ENCODE data around the gene TIE1. TPM values are rescaled to one million over a fixed set of nuclear protein-coding genes. Genes with fewer than 3 reads are reported as not detected.
"Not testable (repeated sequence)": the region's sequence is repeated elsewhere in the genome, so short reads cannot be mapped to it uniquely, and the experiment has no call there.

The TIE1 gene
- total RNA-seq, 3 donors from 2014 or later: 8.0 to 18.6 (median 8.1) TPM

GRCh38 chr1:43368646-43369020, 67.9 kb downstream of the TIE1 start:
- H3K4me3 ChIP-seq: peak overlapping the region; percentile 50
- TF ChIP-seq CTCF (IDR thresholded peaks at IDR 0.05): no peak
- H3K9me3 ChIP-seq: no peaks in the 10 kb centered on the region
- H3K36me3 ChIP-seq (ENCODE audit: low read depth): no peaks in the 10 kb centered on the region
- H3K4me1 ChIP-seq (ENCODE audit: low read depth): peaks cover 34% of the 10 kb centered on the region
- intact Hi-C loops (cut with DNase I, micrococcal nuclease): no loop called here
- ATAC-seq (no peak), DNase-seq (peak in 2 of 3 donors; percentile 33 to 39)

- H3K36me3 ChIP-seq (ENCODE audit: low read depth); DNase-seq; ATAC-seq; H3K4me3 ChIP-seq; intact Hi-C loops (cut with DNase I, micrococcal nuclease); H3K9me3 ChIP-seq: not testable (repeated sequence)
- peaks cover 28% of the 10 kb centered on the region for H3K4me1 ChIP-seq (ENCODE audit: low read depth)
These were observed 69.0 kb downstream of the TIE1 start for GRCh38 chr1:43369779-43370178.

- H3K4me3 ChIP-seq: no peak overlapping the region
- no peaks in the 10 kb centered on the region for H3K36me3 ChIP-seq (ENCODE audit: low read depth)
- intact Hi-C loops (cut with DNase I, micrococcal nuclease): no loop called here
- DNase-seq (no peak), ATAC-seq (no peak)
- TF ChIP-seq CTCF (IDR thresholded peaks at IDR 0.05): no peak
- H3K4me1 ChIP-seq (ENCODE audit: low read depth): peaks cover 25% of the 10 kb centered on the region
- H3K9me3 ChIP-seq: no peaks in the 10 kb centered on the region
These were observed 69.8 kb downstream of the TIE1 start for GRCh38 chr1:43370564-43370963.

GRCh38 chr1:43372172-43372571, 71.4 kb downstream of the TIE1 start:
- no peak for DNase-seq
- intact Hi-C loops (cut with DNase I, micrococcal nuclease): no loop called here
- no peak for TF ChIP-seq CTCF (IDR thresholded peaks at IDR 0.05)
- Histone ChIP-seq H3K4me1 (ENCODE audit: low read depth) (peaks cover 10% of the 10 kb centered on the region), H3K36me3 (ENCODE audit: low read depth) (no peaks in the 10 kb centered on the region), H3K4me3 (no peak overlapping the region), H3K9me3 (no peaks in the 10 kb centered on the region)
- no peak for ATAC-seq

Small RNAs within 50 kb of the gene (microRNA-seq; reads per million reads assigned to microRNA genes)
- 1.6 reads per million for gene MIR6734

Other genes with a start within 250 kb of the TIE1 start
- gene EBNA1BP2, start 128.7 kb upstream of the TIE1 start, total RNA-seq: 10 to 100 TPM; 32.3 to 38.9 (median 34.9) TPM
- under 1 TPM in 1 of 3 donors, not detected in 2; 0.34 TPM for gene CFAP57, start 128.7 kb upstream of the TIE1 start, total RNA-seq
- gene TMEM125, start 31.0 kb upstream of the TIE1 start, total RNA-seq: 10 to 100 TPM; 31.9 to 71.6 (median 40.6) TPM
- 100 to 1,000 TPM in 1 of 3 donors, 10 to 100 TPM in 2; 33.1 to 102 (median 63.3) TPM for gene C1orf210, start 15.4 kb upstream of the TIE1 start, total RNA-seq
- gene MPL, start 36.8 kb downstream of the TIE1 start, total RNA-seq: 1 to 10 TPM in 1 of 3 donors, under 1 TPM in 1, not detected in 1; 0.81 to 1.0 TPM
- gene CDC20, start 58.0 kb downstream of the TIE1 start, total RNA-seq: 10 to 100 TPM in 1 of 3 donors, 1 to 10 TPM in 2; 5.8 to 44.0 (median 8.5) TPM
- 100 to 1,000 TPM in 2 of 3 donors, 10 to 100 TPM in 1; 80.0 to 171 (median 104) TPM for gene ELOVL1, start 67.0 kb downstream of the TIE1 start, total RNA-seq
- 10 to 100 TPM; 35.8 to 39.6 (median 38.3) TPM for gene MED8, start 88.8 kb downstream of the TIE1 start, total RNA-seq
- 10 to 100 TPM; 61.7 to 93.6 (median 75.4) TPM for gene SZT2, start 88.9 kb downstream of the TIE1 start, total RNA-seq
- 10 to 100 TPM; 41.8 to 85.0 (median 79.3) TPM for gene HYI, start 152.9 kb downstream of the TIE1 start, total RNA-seq
- gene PTPRF, start 229.9 kb downstream of the TIE1 start, total RNA-seq: 100 to 1,000 TPM; 355 to 752 (median 384) TPM